A673 (cell line): ENCODE measurements around the gene ADGRD1.
"Not testable (repeated sequence)": the region's sequence is repeated elsewhere in the genome, so short reads cannot be mapped to it uniquely, and the experiment has no call there.

Source experiments
- EZH2 ChIP-seq: fragments of 200-600 bp; sonication (generic); IDR thresholded peaks from 2 replicates; pipeline ENCODE4 v1.6.1; 2017; ENCODE audit warnings: borderline replicate concordance, low read depth, mild to moderate bottlenecking, mixed read lengths, antibody characterized with exemption, low read length; ENCODE audit not compliant: poor library complexity, severe bottlenecking
- TF ChIP-seq, protein P1 (sequence below): fragments of 300-800, 200-600 bp; sonication (generic); conservative IDR thresholded peaks from 2 replicates; pipeline ENCODE4 v1.5.1; 2017; ENCODE audit warnings: low read depth, mild to moderate bottlenecking, antibody characterized with exemption, low read length, moderate library complexity, mixed read lengths

DNA sequence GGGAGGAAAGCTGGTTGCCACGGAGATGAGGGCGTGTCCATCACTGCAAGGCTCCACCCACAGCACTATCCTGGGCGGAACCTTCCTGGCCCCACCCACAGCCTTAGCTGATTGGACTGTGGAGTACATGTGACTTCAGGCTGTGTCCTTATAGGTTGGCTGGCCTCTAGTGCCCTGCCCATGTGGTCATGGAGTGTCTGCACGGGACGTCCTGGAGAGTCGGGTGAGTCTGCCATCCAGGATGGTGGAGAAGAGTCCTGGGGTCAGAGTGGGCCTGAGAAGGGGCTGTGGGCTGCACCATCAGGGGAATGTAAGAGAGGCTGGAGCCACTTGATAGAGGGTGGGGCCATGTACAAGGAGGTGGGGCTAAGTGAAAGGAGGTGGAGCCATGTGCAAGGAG is 117.0 kb downstream of the ADGRD1 start:
- TF ChIP-seq, protein P1, sequence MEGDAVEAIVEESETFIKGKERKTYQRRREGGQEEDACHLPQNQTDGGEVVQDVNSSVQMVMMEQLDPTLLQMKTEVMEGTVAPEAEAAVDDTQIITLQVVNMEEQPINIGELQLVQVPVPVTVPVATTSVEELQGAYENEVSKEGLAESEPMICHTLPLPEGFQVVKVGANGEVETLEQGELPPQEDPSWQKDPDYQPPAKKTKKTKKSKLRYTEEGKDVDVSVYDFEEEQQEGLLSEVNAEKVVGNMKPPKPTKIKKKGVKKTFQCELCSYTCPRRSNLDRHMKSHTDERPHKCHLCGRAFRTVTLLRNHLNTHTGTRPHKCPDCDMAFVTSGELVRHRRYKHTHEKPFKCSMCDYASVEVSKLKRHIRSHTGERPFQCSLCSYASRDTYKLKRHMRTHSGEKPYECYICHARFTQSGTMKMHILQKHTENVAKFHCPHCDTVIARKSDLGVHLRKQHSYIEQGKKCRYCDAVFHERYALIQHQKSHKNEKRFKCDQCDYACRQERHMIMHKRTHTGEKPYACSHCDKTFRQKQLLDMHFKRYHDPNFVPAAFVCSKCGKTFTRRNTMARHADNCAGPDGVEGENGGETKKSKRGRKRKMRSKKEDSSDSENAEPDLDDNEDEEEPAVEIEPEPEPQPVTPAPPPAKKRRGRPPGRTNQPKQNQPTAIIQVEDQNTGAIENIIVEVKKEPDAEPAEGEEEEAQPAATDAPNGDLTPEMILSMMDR: not testable (repeated sequence)
- TF ChIP-seq EZH2: not testable (repeated sequence)
